Esophagus squamous epithelium (tissue), 4 donors: ENCODE measurements around the gene TINAGL1.

Experiments used
- CTCF ChIP-seq, 6 experiments: fragments of 450-650 bp in 4 of 6; fragments of 200-600 bp in 2 of 6; sonication (generic) in 2 of 6; IDR thresholded peaks; one replicate each; pipeline ENCODE4 v1.5.1; 2016 to 2019; ENCODE audit warnings: antibody characterized with exemption in 6 of 6, mild to moderate bottlenecking in 4 of 6, moderate library complexity in 4 of 6
- POLR2A ChIP-seq, 4 donors: fragments of 450-650 bp; IDR thresholded peaks; one replicate each; pipeline ENCODE4 v1.6.1; 2017; ENCODE audit warnings: antibody characterized with exemption in 4 of 4, mild to moderate bottlenecking in 4 of 4, moderate library complexity in 3 of 4

- TF ChIP-seq POLR2A (IDR thresholded peaks at IDR 0.05), result no peak
- peak; percentile 35 to 92 (median 91) for TF ChIP-seq CTCF (IDR thresholded peaks at IDR 0.05)
Measured at GRCh38 chr1:31593770-31594632, 17.7 kb downstream of the TINAGL1 start.
